HepG2 (cell line): ENCODE data around the gene ALOX12. TPM values are rescaled to one million over a fixed set of nuclear protein-coding genes. Genes with fewer than 3 reads are reported as not detected.

Source experiments
- ATAC-seq: fragments of 200-7000 bp; cut with Tn5 transposase; 3 replicates; pipeline ENCODE4 v1.9.1; 2020; ENCODE audit warnings: mild to moderate bottlenecking, moderate library complexity
- BruUV-seq: library from RNA; stranded (reverse); fragments of 400-500 nt; replicated peaks from 2 replicates; lab custom pipeline; 2021; lab: Mats Ljungman, UMichigan
- CTCF ChIA-PET: fragments of 300-600 bp; formaldehyde crosslinking; extraction: SDS; loops from one replicate; lab custom pipeline; 2021; ENCODE audit warnings: low total read pairs, inconsistent platforms, low intra/inter-chr PET ratio; lab: Yijun Ruan, JAX
- POLR2A ChIA-PET: fragments of 350-600 bp; sonication (Branson Sonifier 250); formaldehyde crosslinking; loops from one replicate; lab custom pipeline; 2020; ENCODE audit warnings: antibody characterized with exemption, inconsistent platforms; lab: Yijun Ruan, JAX
- DNase-seq: peaks from one replicate; pipeline ENCODE4 v3.0.0-alpha.2; 2015; ENCODE audit warnings: low spot score
- FAIRE-seq: peaks from 3 replicates; lab custom pipeline; 2011; peaks lifted over from hg19 to GRCh38; lab: Jason Lieb, UNC
- H2AFZ ChIP-seq: one replicate; pipeline ENCODE4 v1.6.1; 2011; ENCODE audit warnings: low read length, inconsistent platforms
- H3K27ac ChIP-seq: fragments of 300-600 bp; 3 replicates; pipeline ENCODE4 v1.8.0; 2011; ENCODE audit warnings: mixed run types, mild to moderate bottlenecking, mixed read lengths, low read length, inconsistent platforms; ENCODE audit not compliant: insufficient read depth; ENCODE audit errors: extremely low read length
- H3K27me3 ChIP-seq, 2 experiments: fragments of 200-600 bp in 1 of 2; 2 replicates in 1 of 2; 3 replicates in 1 of 2; pipeline versions ENCODE4 v1.6.0 to v1.8.0; 2011; ENCODE audit warnings: low read length in 2 of 2, mild to moderate bottlenecking in 2 of 2, moderate library complexity in 2 of 2, inconsistent platforms in 1 of 2; ENCODE audit not compliant: insufficient read depth in 2 of 2, control insufficient read depth in 1 of 2
- H3K36me3 ChIP-seq, 2 experiments: fragments of 200-600 bp in 1 of 2; replicated peaks in 1 of 2; 2 replicates in 1 of 2; 3 replicates in 1 of 2; pipeline versions ENCODE4 v1.5.1 to v1.8.0; 2011; ENCODE audit warnings: low read length in 2 of 2, inconsistent platforms in 1 of 2; ENCODE audit not compliant: insufficient read depth in 2 of 2, control insufficient read depth in 1 of 2
- H3K4me1 ChIP-seq: 2 replicates; pipeline ENCODE4 v1.5.1; 2012; ENCODE audit warnings: low read length, inconsistent platforms; ENCODE audit not compliant: insufficient read depth
- H3K4me2 ChIP-seq: 2 replicates; pipeline ENCODE4 v1.6.0; 2011; ENCODE audit warnings: low read depth, low read length, inconsistent platforms
- H3K4me3 ChIP-seq, 3 experiments: fragments of 200-600 bp in 1 of 3; sonication (generic), shearing (Covaris generic) in 1 of 3; replicated peaks in 1 of 3; 2 replicates each; pipeline ENCODE4 v1.5.1; 2011 to 2016; ENCODE audit warnings: low read length in 3 of 3, inconsistent platforms in 2 of 3, low read depth in 2 of 3, mild to moderate bottlenecking in 2 of 3, control low read depth in 1 of 3, mixed read lengths in 1 of 3; ENCODE audit not compliant: insufficient read depth in 1 of 3
- H3K79me2 ChIP-seq: one replicate; pipeline ENCODE4 v1.6.1; 2011; ENCODE audit warnings: low read length, inconsistent platforms; ENCODE audit not compliant: insufficient read depth
- H3K9ac ChIP-seq: 2 replicates; pipeline ENCODE4 v1.6.0; 2011; ENCODE audit warnings: mild to moderate bottlenecking, low read depth, low read length, inconsistent platforms; ENCODE audit not compliant: insufficient read depth
- H3K9me3 ChIP-seq: 2 replicates; pipeline ENCODE4 v1.5.1; 2012; ENCODE audit warnings: mild to moderate bottlenecking, low read length
- H4K20me1 ChIP-seq: 2 replicates; pipeline ENCODE4 v1.6.0; 2011; ENCODE audit warnings: inconsistent platforms, mild to moderate bottlenecking, low read length, moderate library complexity; ENCODE audit not compliant: insufficient read depth
- CREM ChIP-seq, 2 experiments: sonication (generic) in 1 of 2; formaldehyde crosslinking in 1 of 2; IDR thresholded peaks; 2 replicates each; pipeline versions ENCODE4 v1.4.0 to v1.6.1; 2016 to 2020; ENCODE audit warnings: antibody characterized with exemption in 1 of 2, mild to moderate bottlenecking in 1 of 2, missing genetic modification reagents in 1 of 2
- GTF2F1 ChIP-seq: fragments of 150-350 bp; IDR thresholded peaks from 2 replicates; pipeline ENCODE4 v1.6.1; 2014; ENCODE audit warnings: low read length
- GZF1 ChIP-seq: sonication (generic); formaldehyde crosslinking; IDR thresholded peaks from 2 replicates; pipeline ENCODE4 v1.5.1; 2020; ENCODE audit warnings: mild to moderate bottlenecking, missing genetic modification reagents
- MXD1 ChIP-seq: sonication (generic); formaldehyde crosslinking; IDR thresholded peaks from 2 replicates; pipeline ENCODE4 v1.4.0; 2020; ENCODE audit warnings: mild to moderate bottlenecking, missing genetic modification reagents
- NFE2L2 ChIP-seq: fragments of 150-350 bp; IDR thresholded peaks from 2 replicates; pipeline ENCODE4 v1.6.1; 2014; ENCODE audit warnings: low read length
- RBFOX2 ChIP-seq: fragments of 200-400 bp; formaldehyde crosslinking; IDR thresholded peaks from 2 replicates; pipeline ENCODE4 v1.6.1; 2017; ENCODE audit warnings: low read depth, mild to moderate bottlenecking, low read length
- RNF2 ChIP-seq: fragments of 450-650 bp; conservative IDR thresholded peaks from 2 replicates; pipeline ENCODE4 v1.6.1; 2016; ENCODE audit warnings: low read depth
- SKI ChIP-seq: fragments of 450-650 bp; IDR thresholded peaks from one replicate; pipeline ENCODE4 v1.6.1; 2018; ENCODE audit warnings: mild to moderate bottlenecking; ENCODE audit not compliant: partially characterized antibody
- TP53 ChIP-seq: sonication (generic); formaldehyde crosslinking; conservative IDR thresholded peaks from 2 replicates; pipeline ENCODE4 v1.4.0; 2020; ENCODE audit warnings: missing genetic modification reagents
- ZNF138 ChIP-seq: sonication (generic); formaldehyde crosslinking; IDR thresholded peaks from 2 replicates; pipeline ENCODE4 v1.5.0; 2020; ENCODE audit warnings: mild to moderate bottlenecking, low read depth, missing genetic modification reagents
- ZNF260 ChIP-seq: sonication (generic); formaldehyde crosslinking; IDR thresholded peaks from 2 replicates; pipeline ENCODE4 v1.4.0; 2020; ENCODE audit warnings: missing genetic modification reagents, low read depth, mild to moderate bottlenecking, borderline replicate concordance
- ZNF629 ChIP-seq: sonication (generic); formaldehyde crosslinking; conservative IDR thresholded peaks from 2 replicates; pipeline ENCODE4 v1.5.0; 2020; ENCODE audit warnings: missing genetic modification reagents
- WGBS: methylation state at CpG from one replicate; pipeline ENCODE4 v1.1.6; 2017; ENCODE audit warnings: low lambda C conversion rate; 5-methylcytosine and 5-hydroxymethylcytosine counted together
- in situ Hi-C: cut with HindIII; loops from 2 replicates; pipeline ENCODE4 v1.10.0; 2017; ENCODE audit warnings: low pct_unique_long_range_greater_than_20kb; ENCODE audit not compliant: extremely low pct_ligation_motif_present
- intact Hi-C: fragments of 100-400 bp; cut with micrococcal nuclease; formaldehyde crosslinking; loops from one replicate; pipeline ENCODE4 v1.10.0; 2022; ENCODE audit not compliant: unreplicated experiment
- polyA plus RNA-seq, 8 experiments: library from polyadenylated mRNA; depleted of rRNA in 3 of 8; stranded (reverse) in 7 of 8; unstranded in 1 of 8; fragments of >200 nt; fragmentation: Illumina TruSeq in 4 of 8; extraction: Trizol in 4 of 8; gene quantifications; 2 replicates each; pipeline versions ENCODE4 v1.2.1 to v1.2.3, GENCODE V29; 2011 to 2016; ENCODE audit warnings: low read depth in 4 of 8, missing spikeins in 1 of 8, mixed read lengths in 1 of 8; ENCODE audit not compliant: insufficient read depth in 1 of 8
- total RNA-seq, 5 experiments: library from RNA; depleted of rRNA; stranded (reverse); fragments of >200 nt; fragmentation: Illumina TruSeq; extraction: Trizol; gene quantifications; 2 replicates each; pipeline ENCODE4 v1.2.3, GENCODE V29; 2016; ENCODE audit warnings: low read depth in 1 of 5

Gene ALOX12
- total and polyA plus RNA-seq, 2 of the 13 experiments (the other 11 are each of a cell fraction or from before 2014, with no cell fraction given): not detected

- Histone ChIP-seq H2AFZ (no peak overlapping the region), H4K20me1 (no peaks in the 10 kb centered on the region), H3K4me3 (no peak overlapping the region), H3K27ac (no peak overlapping the region), H3K9me3 (no peaks in the 10 kb centered on the region), H3K79me2 (no peaks in the 10 kb centered on the region), H3K36me3 (peaks cover 0 to 2% of the 10 kb centered on the region in 2 experiments; a peak in 1 of 5 replicates), H3K9ac (no peak overlapping the region), H3K4me2 (no peak overlapping the region), H3K4me1 (no peaks in the 10 kb centered on the region), H3K27me3 (no peaks in the 10 kb centered on the region)
- ChIA-PET POLR2A (no interaction called here), CTCF (no interaction called here)
- no peak for DNase-seq
- FAIRE-seq: no peak
- 100% methylated on average over 2 of the region's 2 CpGs for WGBS
- TF ChIP-seq ZNF260 (no peak), SKI (no peak), RBFOX2 (no peak), GZF1 (CRISPR knock-in tag) (no peak), GTF2F1 (no peak), MXD1 (no peak), ZNF138 (CRISPR knock-in tag) (no peak), RNF2 (no peak), NFE2L2 (no peak), TP53 (CRISPR knock-in tag) (no peak), CREM (IDR thresholded peaks at IDR 0.05) (no peak), CREM (CRISPR knock-in tag; IDR thresholded peaks at IDR 0.05) (no peak), ZNF629 (CRISPR knock-in tag) (no peak)
- ATAC-seq: no peak
- in situ Hi-C loops (no loop called here), intact Hi-C loops (no loop called here)
- no TSS peak for BruUV-seq
These were observed 48.1 kb upstream of the ALOX12 start for GRCh38 chr17:6947745-6948144.
